BLaER1 (cell line): ENCODE data around the gene TSKU.

Experiments
- H3K27ac ChIP-seq: shearing (Covaris generic); formaldehyde crosslinking; 2 replicates; pipeline ENCODE4 v1.8.1; 2022
- H3K27me3 ChIP-seq: shearing (Covaris generic); formaldehyde crosslinking; 2 replicates; pipeline ENCODE4 v1.8.1; 2022
- H3K36me3 ChIP-seq: shearing (Covaris generic); formaldehyde crosslinking; 2 replicates; pipeline ENCODE4 v1.8.1; 2022
- H3K4me1 ChIP-seq: shearing (Covaris generic); formaldehyde crosslinking; 2 replicates; pipeline ENCODE4 v1.8.1; 2022
- H3K4me2 ChIP-seq: shearing (Covaris generic); formaldehyde crosslinking; 2 replicates; pipeline ENCODE4 v1.8.1; 2022
- H3K4me3 ChIP-seq: shearing (Covaris generic); formaldehyde crosslinking; 2 replicates; pipeline ENCODE4 v1.8.1; 2022
- H3K9ac ChIP-seq: shearing (Covaris generic); formaldehyde crosslinking; 2 replicates; pipeline ENCODE4 v1.8.1; 2022
- H3K9me3 ChIP-seq: shearing (Covaris generic); formaldehyde crosslinking; 2 replicates; pipeline ENCODE4 v1.8.1; 2022
- H4K20me1 ChIP-seq: shearing (Covaris generic); formaldehyde crosslinking; 2 replicates; pipeline ENCODE4 v1.8.1; 2022
- Cebpa-rat ChIP-seq: shearing (Covaris generic); IDR thresholded peaks from 2 replicates; pipeline ENCODE4 v1.8.1; 2022

Gene TSKU

DNA sequence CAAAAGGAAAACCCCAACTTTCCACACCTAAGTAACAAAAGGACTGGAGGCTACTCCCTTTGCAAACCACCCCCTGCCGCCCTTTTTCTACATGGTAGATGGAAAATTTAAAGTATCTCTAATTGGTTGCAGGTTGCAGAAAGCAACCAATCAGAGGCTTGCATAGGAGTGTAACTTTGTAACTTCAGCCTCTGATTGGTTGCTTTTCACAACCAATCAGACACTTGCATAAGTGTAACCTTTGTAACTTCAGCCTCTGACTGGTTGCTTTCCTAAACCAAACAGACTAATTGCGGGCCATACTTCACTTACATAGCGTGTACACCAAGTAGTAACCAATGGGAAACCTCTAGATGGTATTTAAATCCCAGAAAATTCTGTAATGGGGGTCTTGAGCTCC lies 60.8 kb downstream of the TSKU start:
- Histone ChIP-seq H3K36me3 (no peaks in the 10 kb centered on the region), H3K4me3 (no peak overlapping the region), H3K27ac (no peak overlapping the region), H3K4me1 (no peaks in the 10 kb centered on the region), H4K20me1 (no peaks in the 10 kb centered on the region), H3K27me3 (no peaks in the 10 kb centered on the region), H3K4me2 (no peak overlapping the region), H3K9ac (no peak overlapping the region), H3K9me3 (no peaks in the 10 kb centered on the region)
- TF ChIP-seq Cebpa-rat = no peak

GRCh38 chr11:76844511-76844910 lies 61.4 kb downstream of the TSKU start:
- H3K4me2 ChIP-seq = no peak overlapping the region
- no peaks in the 10 kb centered on the region for H3K4me1 ChIP-seq
- no peak overlapping the region for H3K4me3 ChIP-seq
- no peak overlapping the region for H3K9ac ChIP-seq
- H3K27ac ChIP-seq = no peak overlapping the region
- H3K36me3 ChIP-seq = no peaks in the 10 kb centered on the region
- no peaks in the 10 kb centered on the region for H3K9me3 ChIP-seq
- H4K20me1 ChIP-seq = no peaks in the 10 kb centered on the region
- no peak for TF ChIP-seq Cebpa-rat
- no peaks in the 10 kb centered on the region for H3K27me3 ChIP-seq

DNA sequence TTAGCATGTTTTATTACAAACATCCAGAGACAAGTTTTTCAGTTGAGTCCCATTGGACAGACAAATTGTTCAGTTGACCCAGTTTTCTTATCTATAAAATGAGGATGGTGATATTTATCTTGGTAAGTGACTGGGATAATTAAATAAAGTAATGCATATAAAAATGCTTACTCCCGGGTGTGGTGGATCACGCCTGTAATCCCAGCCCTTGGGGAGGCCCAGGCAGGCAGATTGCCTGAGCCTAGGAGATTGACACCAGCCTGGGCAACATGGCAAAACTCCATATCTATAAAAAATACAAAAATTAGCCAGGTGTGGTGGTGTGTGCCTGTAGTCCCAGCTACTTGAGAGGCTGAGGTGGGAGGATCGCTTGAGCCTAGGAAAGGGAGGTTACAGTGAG lies 61.9 kb downstream of the TSKU start:
- Histone ChIP-seq H4K20me1 (no peaks in the 10 kb centered on the region), H3K36me3 (no peaks in the 10 kb centered on the region), H3K27ac (no peak overlapping the region), H3K4me1 (no peaks in the 10 kb centered on the region), H3K4me3 (no peak overlapping the region), H3K9me3 (no peaks in the 10 kb centered on the region), H3K27me3 (no peaks in the 10 kb centered on the region), H3K4me2 (no peak overlapping the region), H3K9ac (no peak overlapping the region)
- no peak for TF ChIP-seq Cebpa-rat

DNA sequence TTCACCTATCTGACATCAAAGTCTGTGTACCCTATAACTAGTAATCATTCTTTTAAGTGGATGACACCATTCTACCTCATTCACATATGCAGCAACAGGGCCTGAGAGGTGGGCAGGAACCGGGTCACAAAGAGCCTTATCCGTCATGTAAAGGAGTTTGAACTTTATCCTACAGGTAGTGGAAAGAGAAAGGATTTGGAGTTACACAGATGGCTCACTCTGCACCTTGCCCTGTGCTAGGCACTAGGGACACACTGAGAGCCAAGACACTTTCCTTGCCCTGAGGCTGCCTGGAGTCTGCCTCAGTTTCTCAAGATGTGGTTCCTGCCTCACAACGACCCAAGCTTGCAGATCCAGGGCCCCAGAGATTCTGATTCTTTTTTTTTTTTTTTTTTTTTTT lies 63.3 kb downstream of the TSKU start:
- Histone ChIP-seq H4K20me1 (no peaks in the 10 kb centered on the region), H3K9me3 (no peaks in the 10 kb centered on the region), H3K27me3 (no peaks in the 10 kb centered on the region), H3K27ac (no peak overlapping the region), H3K4me1 (no peaks in the 10 kb centered on the region), H3K9ac (no peak overlapping the region), H3K4me2 (no peak overlapping the region), H3K36me3 (no peaks in the 10 kb centered on the region), H3K4me3 (no peak overlapping the region)
- no peak for TF ChIP-seq Cebpa-rat
